NCI-H128 (cell line): ENCODE measurements around the gene KSR1.
A peak's percentile ranks its signal among the peaks of the same experiment; 100 is the strongest.
"Not testable (repeated sequence)": the region's sequence is repeated elsewhere in the genome, so short reads cannot be mapped to it uniquely, and the experiment has no call there.

Experiments
- DNase-seq: peaks from one replicate; lab custom pipeline; 2025; ENCODE audit not compliant: unreplicated experiment; lab: John Stamatoyannopoulos, UW

The KSR1 gene

GRCh38 chr17:27651411-27652345, 195.4 kb downstream of the KSR1 start:
- no peak for DNase-seq

GRCh38 chr17:27653449-27653971, 197.3 kb downstream of the KSR1 start:
- not testable (repeated sequence) for DNase-seq

GRCh38 chr17:27654136-27654535, 197.9 kb downstream of the KSR1 start:
- no peak for DNase-seq

GRCh38 chr17:27654654-27655524, 198.6 kb downstream of the KSR1 start:
- DNase-seq = peak; percentile 0

- DNase-seq = not testable (repeated sequence)
These were observed 199.4 kb downstream of the KSR1 start for GRCh38 chr17:27655525-27656111.

GRCh38 chr17:27656620-27657019, 200.4 kb downstream of the KSR1 start:
- not testable (repeated sequence) for DNase-seq

GRCh38 chr17:27657620-27658019, 201.4 kb downstream of the KSR1 start:
- no peak for DNase-seq

GRCh38 chr17:27659683-27660082, 203.4 kb downstream of the KSR1 start:
- DNase-seq = no peak

- no peak for DNase-seq
These were observed 204.2 kb downstream of the KSR1 start for GRCh38 chr17:27660436-27660835.

GRCh38 chr17:27663936-27664605, 207.8 kb downstream of the KSR1 start:
- no peak for DNase-seq

- DNase-seq = no peak
These were observed 208.3 kb downstream of the KSR1 start for GRCh38 chr17:27664606-27664965.

GRCh38 chr17:27665549-27665948, 209.3 kb downstream of the KSR1 start:
- DNase-seq = no peak

GRCh38 chr17:27666270-27666669, 210.0 kb downstream of the KSR1 start:
- not testable (repeated sequence) for DNase-seq

- DNase-seq = no peak
These were observed 210.7 kb downstream of the KSR1 start for GRCh38 chr17:27666831-27667560.

- DNase-seq = no peak
These were observed 211.6 kb downstream of the KSR1 start for GRCh38 chr17:27667656-27668487.

GRCh38 chr17:27668488-27668823, 212.2 kb downstream of the KSR1 start:
- no peak for DNase-seq

GRCh38 chr17:27669136-27669535, 212.9 kb downstream of the KSR1 start:
- DNase-seq = no peak

GRCh38 chr17:27669850-27670249, 213.6 kb downstream of the KSR1 start:
- DNase-seq = no peak
